Activated naive CD8-positive, alpha-beta T cell treated with anti-CD3 and anti-CD28 coated beads, Interleukin-2, amount 50 U/mL, for 16 hours (primary cell): ENCODE data around the gene ZNF438.
"Not testable (repeated sequence)": the region's sequence is repeated elsewhere in the genome, so short reads cannot be mapped to it uniquely, and the experiment has no call there.

Experiments used
- DNase-seq: peaks from one replicate; pipeline ENCODE4 v3.0.0-alpha.2; 2020; ENCODE audit warnings: low read depth, low spot score

The ZNF438 gene

DNA sequence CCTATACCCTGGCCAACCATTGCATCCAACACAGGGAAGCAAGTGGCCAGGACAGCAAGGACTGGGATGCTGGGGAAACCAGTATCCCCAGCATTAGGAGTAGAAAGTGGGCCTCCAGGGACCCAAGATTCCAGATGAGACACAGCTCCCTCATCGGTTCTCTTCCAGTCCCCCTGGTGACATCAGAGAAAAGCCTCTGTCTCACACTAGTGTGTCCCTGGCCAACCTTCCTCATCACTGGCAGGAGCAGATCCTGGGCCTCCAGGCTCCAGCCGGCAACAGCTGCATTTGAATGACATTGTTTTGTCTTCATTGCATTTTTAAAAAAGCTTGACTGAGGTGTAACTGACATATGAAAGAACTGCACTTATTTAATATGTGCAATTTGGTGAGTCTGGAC, 224.8 kb downstream of the ZNF438 start:
- DNase-seq: no peak

DNA sequence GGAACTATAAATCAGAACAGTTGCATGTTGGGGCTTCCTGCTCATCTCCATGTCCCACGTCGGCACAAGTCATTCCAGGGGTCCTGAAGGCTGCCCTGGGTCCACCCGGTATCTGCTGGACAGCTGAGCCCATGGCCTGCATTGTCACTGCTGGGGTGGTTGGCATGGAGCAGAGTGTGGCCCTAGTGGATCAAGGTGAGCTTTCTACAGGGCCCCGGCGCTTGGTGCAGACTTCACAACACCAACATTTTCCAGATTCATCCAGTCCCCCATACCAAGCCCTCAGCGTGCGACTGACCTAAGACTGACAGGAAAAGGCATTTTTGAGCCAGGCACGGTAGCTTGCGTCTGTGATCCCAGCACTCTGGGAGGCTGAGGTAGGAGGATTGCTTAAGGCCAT, 226.6 kb downstream of the ZNF438 start:
- DNase-seq: no peak

DNA sequence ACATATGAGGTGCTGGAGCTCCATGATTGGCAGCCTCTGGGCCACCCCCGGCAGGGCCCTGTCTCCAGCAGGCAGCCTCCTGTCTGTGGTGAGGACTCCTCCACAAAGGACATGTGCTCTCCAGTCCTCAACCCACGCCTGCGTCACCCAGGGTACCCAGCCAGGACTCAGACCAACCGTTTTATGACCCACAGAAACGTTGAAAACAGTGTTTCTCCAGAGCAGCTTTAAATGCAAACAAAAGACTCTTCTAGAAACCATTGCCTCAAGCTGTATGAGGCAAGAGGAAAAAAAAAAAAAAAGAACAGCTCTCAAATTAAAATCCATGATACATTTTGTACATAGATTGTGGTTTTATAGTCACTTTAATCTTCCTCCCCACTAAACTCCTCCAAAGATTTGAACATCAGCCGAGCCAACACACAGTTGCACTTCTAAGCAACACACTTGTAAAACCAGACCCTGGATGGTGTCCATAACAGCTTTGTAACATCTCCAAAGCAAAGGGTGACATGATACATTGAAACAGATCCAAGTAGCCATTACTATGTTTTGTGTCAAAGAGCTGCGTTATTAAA, 227.1 kb downstream of the ZNF438 start:
- DNase-seq: no peak

DNA sequence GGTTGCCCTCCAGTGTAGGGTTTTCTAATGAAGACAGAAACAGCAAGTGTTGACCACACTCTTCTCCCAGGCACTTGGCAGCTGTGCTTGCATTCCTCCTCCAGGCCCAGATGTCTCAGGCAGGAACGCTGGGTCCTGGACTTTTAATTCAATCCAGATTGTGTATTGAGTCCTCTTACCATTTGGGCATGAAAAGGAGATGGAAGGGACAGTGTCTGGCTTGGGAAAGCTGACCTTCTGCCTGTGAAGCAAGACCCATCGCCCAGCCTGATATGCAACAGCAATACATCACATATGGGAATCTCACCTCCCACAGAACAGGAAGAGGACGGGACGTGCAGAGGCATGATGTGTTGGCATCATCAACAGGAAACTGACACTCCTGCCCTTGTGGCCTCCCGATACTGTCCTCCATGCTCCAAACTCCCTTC, 227.8 kb downstream of the ZNF438 start:
- DNase-seq: no peak

GRCh38 chr10:30803058-30803457, 228.6 kb downstream of the ZNF438 start:
- DNase-seq: no peak

DNA sequence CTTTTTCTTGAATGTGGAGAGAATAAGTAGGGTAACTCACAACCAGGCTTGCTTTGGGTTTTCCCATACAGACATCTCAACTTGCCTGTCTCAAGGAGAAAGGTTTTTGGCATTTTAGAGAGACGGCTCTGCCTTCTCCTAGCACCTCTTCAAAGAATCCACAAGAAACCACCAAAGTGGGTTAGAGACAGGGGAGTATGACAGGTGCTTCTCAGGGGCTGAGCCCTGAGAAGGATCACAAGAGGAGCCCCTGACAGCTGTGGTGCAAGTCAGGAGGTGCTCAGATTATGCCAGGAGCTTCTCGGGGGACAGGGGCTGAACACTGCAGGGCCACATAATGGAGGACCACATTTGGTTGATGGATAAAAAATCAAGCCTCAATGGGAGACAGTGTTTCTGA, 231.3 kb downstream of the ZNF438 start:
- DNase-seq: no peak

DNA sequence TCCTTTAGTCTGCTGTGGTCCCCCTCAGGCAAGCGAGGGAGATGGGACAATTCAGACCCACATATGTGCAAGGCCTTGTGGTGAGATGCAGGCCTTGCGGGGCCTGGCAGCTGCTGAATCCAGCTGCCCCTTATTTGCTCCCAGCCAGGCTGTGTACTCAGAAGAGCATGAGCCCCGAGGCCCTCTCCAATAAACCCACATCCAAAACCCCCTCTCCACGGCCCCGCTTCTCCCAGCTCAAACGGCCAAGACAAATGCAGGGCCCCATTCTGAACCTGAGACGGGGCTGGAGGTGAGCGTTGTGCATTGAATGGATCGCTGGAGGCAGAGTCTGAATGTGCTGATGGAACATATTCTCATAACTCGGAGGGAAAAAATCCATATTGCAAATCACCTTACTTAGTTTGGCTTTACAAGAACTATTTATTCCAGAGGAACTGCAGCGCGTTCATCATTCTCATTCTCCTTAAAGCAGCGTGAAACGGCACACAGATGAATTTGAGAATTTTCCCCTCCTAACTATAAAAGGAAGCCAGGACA, 232.9 kb downstream of the ZNF438 start:
- no peak for DNase-seq

GRCh38 chr10:30795024-30795423, 236.6 kb downstream of the ZNF438 start:
- not testable (repeated sequence) for DNase-seq
